ENCODE data around the gene SLC24A3. TPM values are rescaled to one million over a fixed set of nuclear protein-coding genes. Genes with fewer than 3 reads are reported as not detected.

Gene SLC24A3
- polyA plus RNA-seq, 1 experiment = 1.7 TPM

DNA sequence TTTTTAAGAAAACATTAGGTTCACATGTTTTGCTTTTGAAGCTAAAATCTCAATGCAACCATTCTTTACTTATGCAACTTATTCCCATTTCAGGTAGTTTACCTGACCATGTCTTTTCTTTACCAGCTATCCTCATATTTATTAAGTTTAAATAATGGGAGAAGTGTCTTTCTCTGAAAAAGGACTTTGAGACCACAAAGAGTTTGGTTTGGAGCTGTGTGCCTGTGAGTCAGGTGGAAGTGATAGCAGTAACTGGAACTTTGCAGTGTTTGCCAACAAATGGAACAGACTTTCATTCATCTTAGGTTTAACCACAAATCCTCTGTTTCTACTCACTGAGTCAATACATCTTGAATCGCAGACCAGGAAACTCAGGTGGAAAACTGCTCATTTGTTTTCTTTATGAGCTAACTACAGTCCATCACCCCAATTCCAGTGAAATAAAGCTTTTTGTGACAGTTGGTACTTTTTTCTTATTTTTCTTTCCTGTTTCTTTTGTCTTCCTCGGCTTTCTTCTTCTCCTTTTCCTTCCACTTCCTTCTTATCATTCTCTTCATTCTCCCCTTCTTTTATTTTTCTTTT, 397.3 kb downstream of the SLC24A3 start:
- TF ChIP-seq, protein P1, sequence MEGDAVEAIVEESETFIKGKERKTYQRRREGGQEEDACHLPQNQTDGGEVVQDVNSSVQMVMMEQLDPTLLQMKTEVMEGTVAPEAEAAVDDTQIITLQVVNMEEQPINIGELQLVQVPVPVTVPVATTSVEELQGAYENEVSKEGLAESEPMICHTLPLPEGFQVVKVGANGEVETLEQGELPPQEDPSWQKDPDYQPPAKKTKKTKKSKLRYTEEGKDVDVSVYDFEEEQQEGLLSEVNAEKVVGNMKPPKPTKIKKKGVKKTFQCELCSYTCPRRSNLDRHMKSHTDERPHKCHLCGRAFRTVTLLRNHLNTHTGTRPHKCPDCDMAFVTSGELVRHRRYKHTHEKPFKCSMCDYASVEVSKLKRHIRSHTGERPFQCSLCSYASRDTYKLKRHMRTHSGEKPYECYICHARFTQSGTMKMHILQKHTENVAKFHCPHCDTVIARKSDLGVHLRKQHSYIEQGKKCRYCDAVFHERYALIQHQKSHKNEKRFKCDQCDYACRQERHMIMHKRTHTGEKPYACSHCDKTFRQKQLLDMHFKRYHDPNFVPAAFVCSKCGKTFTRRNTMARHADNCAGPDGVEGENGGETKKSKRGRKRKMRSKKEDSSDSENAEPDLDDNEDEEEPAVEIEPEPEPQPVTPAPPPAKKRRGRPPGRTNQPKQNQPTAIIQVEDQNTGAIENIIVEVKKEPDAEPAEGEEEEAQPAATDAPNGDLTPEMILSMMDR (IDR thresholded peaks at IDR 0.05; ENCODE audit: insufficient read depth, low read depth, low read length) = no peak
- ChIA-PET CTCF (no interaction called here), POLR2A (no interaction called here)
- Histone ChIP-seq H3K4me3 (ENCODE audit: low read depth, low read length) (no peak overlapping the region), H3K27me3 (ENCODE audit: control insufficient read depth, insufficient read depth, low read length) (no peaks in the 10 kb centered on the region), H3K36me3 (ENCODE audit: control insufficient read depth, insufficient read depth, low read length) (no peaks in the 10 kb centered on the region)
- DNase-seq (ENCODE audit: low read depth) = no peak

DNA sequence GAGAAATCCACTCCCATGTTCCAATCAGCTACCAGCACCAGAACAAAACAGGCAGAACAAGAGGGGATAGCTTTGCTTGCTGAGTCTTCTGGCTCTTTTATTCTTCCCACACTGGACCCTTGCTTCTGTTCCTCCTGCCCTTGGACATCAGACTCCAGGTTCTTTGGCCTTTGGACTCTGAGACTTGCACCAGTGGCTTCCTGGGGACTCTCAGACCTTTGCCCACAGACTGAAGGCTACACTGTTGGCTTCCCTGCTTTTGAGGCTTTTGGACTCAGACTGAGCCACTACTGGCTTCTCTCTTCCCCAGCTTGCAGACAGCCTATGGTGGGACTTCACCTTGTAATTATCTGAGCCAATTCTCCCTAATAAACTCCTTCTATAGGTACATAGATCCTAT, 403.2 kb downstream of the SLC24A3 start:
- H3K27me3 ChIP-seq (ENCODE audit: control insufficient read depth, insufficient read depth, low read length) = no peaks in the 10 kb centered on the region
- CTCF ChIA-PET = interaction anchor here (1.1 to 1.9 kb wide), 4 partner anchors 10 to 75 kb away, joined by 3 to 5 read pairs (median 4); no protein-coding TSS in a partner anchor
- no peak for DNase-seq (ENCODE audit: low read depth)
- no peak overlapping the region for H3K4me3 ChIP-seq (ENCODE audit: low read depth, low read length)
- POLR2A ChIA-PET = no interaction called here
- no peaks in the 10 kb centered on the region for H3K36me3 ChIP-seq (ENCODE audit: control insufficient read depth, insufficient read depth, low read length)
- TF ChIP-seq, protein P1 (IDR thresholded peaks at IDR 0.05; ENCODE audit: insufficient read depth, low read depth, low read length) = no peak

DNA sequence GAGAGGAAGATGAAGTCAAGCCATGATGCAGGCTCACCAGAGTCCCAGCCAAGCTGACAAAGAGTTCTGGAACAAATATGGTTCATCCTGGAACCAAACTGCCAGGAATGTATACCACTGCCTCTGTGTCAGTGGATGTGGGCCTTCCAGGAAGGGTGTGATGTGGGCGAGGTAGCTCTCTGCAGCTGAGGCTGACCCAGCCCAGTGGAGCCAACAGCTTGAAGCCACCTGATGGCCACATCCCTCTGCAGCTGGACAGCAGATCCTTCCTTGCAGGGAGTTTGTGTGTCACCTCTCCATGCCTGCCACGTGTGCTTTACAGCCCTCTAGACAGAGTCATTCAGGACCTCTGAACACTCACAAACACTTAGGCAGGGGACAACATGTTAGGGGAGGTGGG, 403.6 kb downstream of the SLC24A3 start:
- ChIA-PET POLR2A (no interaction called here), CTCF (interaction anchor here (1.1 to 1.9 kb wide), 4 partner anchors 10 to 75 kb away, joined by 3 to 5 read pairs (median 4); no protein-coding TSS in a partner anchor)
- Histone ChIP-seq H3K27me3 (ENCODE audit: control insufficient read depth, insufficient read depth, low read length) (no peaks in the 10 kb centered on the region), H3K4me3 (ENCODE audit: low read depth, low read length) (no peak overlapping the region), H3K36me3 (ENCODE audit: control insufficient read depth, insufficient read depth, low read length) (no peaks in the 10 kb centered on the region)
- TF ChIP-seq, protein P1 (IDR thresholded peaks at IDR 0.05; ENCODE audit: insufficient read depth, low read depth, low read length) = no peak
- no peak for DNase-seq (ENCODE audit: low read depth)

DNA sequence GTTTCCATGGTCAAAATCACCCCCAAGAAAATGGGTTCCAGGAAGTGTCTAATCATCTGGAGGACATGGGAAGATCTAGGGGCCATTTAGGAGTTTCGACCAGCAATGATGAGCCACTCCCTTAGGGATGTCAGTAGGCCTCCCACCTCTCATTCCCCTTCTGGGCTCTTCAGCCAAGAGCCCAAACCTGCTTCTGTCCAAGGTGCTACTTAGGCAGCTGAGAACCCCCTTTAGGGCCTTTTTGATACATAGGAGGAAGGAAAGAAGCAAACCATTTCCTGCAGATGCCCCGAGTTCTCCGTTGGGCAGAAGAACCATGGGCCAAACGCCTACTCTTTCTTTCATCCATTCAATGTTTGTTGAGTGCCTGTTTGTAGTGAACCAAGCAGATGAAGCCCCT, 404.2 kb downstream of the SLC24A3 start:
- Histone ChIP-seq H3K36me3 (ENCODE audit: control insufficient read depth, insufficient read depth, low read length) (no peaks in the 10 kb centered on the region), H3K27me3 (ENCODE audit: control insufficient read depth, insufficient read depth, low read length) (no peaks in the 10 kb centered on the region), H3K4me3 (ENCODE audit: low read depth, low read length) (no peak overlapping the region)
- TF ChIP-seq, protein P1 (IDR thresholded peaks at IDR 0.05; ENCODE audit: insufficient read depth, low read depth, low read length) = no peak
- POLR2A ChIA-PET = no interaction called here
- no peak for DNase-seq (ENCODE audit: low read depth)
- CTCF ChIA-PET = interaction anchor here (1.0 to 1.9 kb wide), 3 partner anchors 12 to 74 kb away, joined by 3 to 4 read pairs (median 3); no protein-coding TSS in a partner anchor

DNA sequence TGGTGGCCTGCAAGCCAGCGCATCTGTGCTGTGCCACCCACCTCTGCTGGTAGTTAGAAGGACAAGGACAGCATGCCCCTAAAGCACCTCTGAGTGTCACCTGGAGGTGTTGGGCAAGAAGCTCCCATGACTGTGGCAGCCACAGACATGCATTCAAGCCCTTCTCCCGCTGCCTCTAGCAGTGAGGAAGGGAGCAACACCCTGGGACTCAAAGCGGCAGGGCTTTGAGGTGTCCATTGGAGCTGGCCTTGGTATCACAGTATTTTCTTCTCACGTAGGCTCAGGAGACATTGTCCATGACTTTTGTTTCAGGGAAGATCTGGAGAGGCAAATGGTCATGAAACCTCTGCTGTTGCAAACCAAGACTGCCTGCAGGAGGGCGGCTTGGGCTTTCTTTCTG, 404.8 kb downstream of the SLC24A3 start:
- TF ChIP-seq, protein P1 (IDR thresholded peaks at IDR 0.05; ENCODE audit: insufficient read depth, low read depth, low read length) = no peak
- POLR2A ChIA-PET = no interaction called here

More for the DNA sequence above, 404.8 kb downstream of the SLC24A3 start:
- Histone ChIP-seq H3K27me3 (ENCODE audit: control insufficient read depth, insufficient read depth, low read length) (no peaks in the 10 kb centered on the region), H3K36me3 (ENCODE audit: control insufficient read depth, insufficient read depth, low read length) (no peaks in the 10 kb centered on the region), H3K4me3 (ENCODE audit: low read depth, low read length) (no peak overlapping the region)
- CTCF ChIA-PET = interaction anchor here (1.0 to 1.9 kb wide), 2 partner anchors 12 to 47 kb away, joined by 3 to 4 read pairs; no protein-coding TSS in a partner anchor
- no peak for DNase-seq (ENCODE audit: low read depth)

Data from BJ (cell line).